NCI-H748 treated with DMSO at 0.1 percent for 48 hours (cell line): ENCODE measurements around the gene PRKAG3.

Experiments used
- DNase-seq: peaks from one replicate; lab custom pipeline; 2025; lab: John Stamatoyannopoulos, UW

The PRKAG3 gene

GRCh38 chr2:218837495-218837894, 5.9 kb upstream of the PRKAG3 start:
- no peak for DNase-seq

- DNase-seq = no peak
Measured at GRCh38 chr2:218834685-218835084, 3.1 kb upstream of the PRKAG3 start.

- no peak for DNase-seq
Measured at GRCh38 chr2:218833023-218833609, 1.5 kb upstream of the PRKAG3 start.

- DNase-seq = no peak
Measured at GRCh38 chr2:218832520-218832919, 917 bp upstream of the PRKAG3 start.

GRCh38 chr2:218832081-218832480, 478 bp upstream of the PRKAG3 start:
- DNase-seq = no peak

- DNase-seq = no peak
Measured at GRCh38 chr2:218830526-218831306, 887 bp downstream of the PRKAG3 start.

GRCh38 chr2:218829868-218830451, 1.6 kb downstream of the PRKAG3 start:
- peak; percentile 31 for DNase-seq

GRCh38 chr2:218828477-218828778, 3.2 kb downstream of the PRKAG3 start:
- DNase-seq = no peak

- no peak for DNase-seq
Measured at GRCh38 chr2:218827701-218828476, 3.7 kb downstream of the PRKAG3 start.

- no peak for DNase-seq
Measured at GRCh38 chr2:218826791-218827190, 4.8 kb downstream of the PRKAG3 start.

GRCh38 chr2:218824004-218824403, 7.6 kb downstream of the PRKAG3 start:
- DNase-seq = no peak

- no peak for DNase-seq
Measured at GRCh38 chr2:218823196-218823855, 8.3 kb downstream of the PRKAG3 start.

GRCh38 chr2:218822622-218823021, 9.0 kb downstream of the PRKAG3 start:
- no peak for DNase-seq

- DNase-seq = no peak
Measured at GRCh38 chr2:218821605-218822211, 9.9 kb downstream of the PRKAG3 start.

GRCh38 chr2:218820746-218821369, 10.7 kb downstream of the PRKAG3 start:
- no peak for DNase-seq

GRCh38 chr2:218819093-218819492, 12.5 kb downstream of the PRKAG3 start:
- no peak for DNase-seq

GRCh38 chr2:218816561-218817011, 15.0 kb downstream of the PRKAG3 start:
- no peak for DNase-seq

- no peak for DNase-seq
Measured at GRCh38 chr2:218815649-218816048, 16.0 kb downstream of the PRKAG3 start.

- DNase-seq = no peak
Measured at GRCh38 chr2:218815244-218815637, 16.4 kb downstream of the PRKAG3 start.

GRCh38 chr2:218814540-218815243, 16.9 kb downstream of the PRKAG3 start:
- no peak for DNase-seq
